ENCODE results near the gene ALOX5. TPM values are rescaled to one million over a fixed set of nuclear protein-coding genes. Genes with fewer than 3 reads are reported as not detected.

ALOX5 gene
- total RNA-seq, 1 donor from 2014 or later = 1.7 TPM

GRCh38 chr10:45423976-45424499 is 50.0 kb downstream of the ALOX5 start:
- no peak overlapping the region for H3K4me3 ChIP-seq (ENCODE audit: low read depth, low read length)
- DNase-seq (ENCODE audit: low read depth) = no peak
- no peak for TF ChIP-seq CTCF (conservative IDR thresholded peaks at IDR 0.05; ENCODE audit: low read depth, low read length)

- no peak for DNase-seq (ENCODE audit: low read depth)
- TF ChIP-seq CTCF (conservative IDR thresholded peaks at IDR 0.05; ENCODE audit: low read depth, low read length) = no peak
- no peak overlapping the region for H3K4me3 ChIP-seq (ENCODE audit: low read depth, low read length)
Measured at GRCh38 chr10:45424668-45425404, 50.8 kb downstream of the ALOX5 start.

GRCh38 chr10:45425621-45426563 is 51.9 kb downstream of the ALOX5 start:
- no peak overlapping the region for H3K4me3 ChIP-seq (ENCODE audit: low read depth, low read length)
- no peak for DNase-seq (ENCODE audit: low read depth)
- TF ChIP-seq CTCF (conservative IDR thresholded peaks at IDR 0.05; ENCODE audit: low read depth, low read length) = no peak

GRCh38 chr10:45427262-45427969 is 53.4 kb downstream of the ALOX5 start:
- no peak for DNase-seq (ENCODE audit: low read depth)
- TF ChIP-seq CTCF (conservative IDR thresholded peaks at IDR 0.05; ENCODE audit: low read depth, low read length) = no peak
- no peak overlapping the region for H3K4me3 ChIP-seq (ENCODE audit: low read depth, low read length)

GRCh38 chr10:45427970-45428366 is 54.0 kb downstream of the ALOX5 start:
- no peak for TF ChIP-seq CTCF (conservative IDR thresholded peaks at IDR 0.05; ENCODE audit: low read depth, low read length)
- no peak overlapping the region for H3K4me3 ChIP-seq (ENCODE audit: low read depth, low read length)
- DNase-seq (ENCODE audit: low read depth) = no peak

- TF ChIP-seq CTCF (conservative IDR thresholded peaks at IDR 0.05; ENCODE audit: low read depth, low read length) = no peak
- DNase-seq (ENCODE audit: low read depth) = no peak
- no peak overlapping the region for H3K4me3 ChIP-seq (ENCODE audit: low read depth, low read length)
Measured at GRCh38 chr10:45428611-45429510, 54.8 kb downstream of the ALOX5 start.

All from epithelial cell of proximal tubule (primary cell).